ENCODE results near the gene RALGAPA2. TPM values are rescaled to one million over a fixed set of nuclear protein-coding genes. Genes with fewer than 3 reads are reported as not detected.

The RALGAPA2 gene
- total RNA-seq, 1 experiment from 2014 or later, result 26.3 TPM

DNA sequence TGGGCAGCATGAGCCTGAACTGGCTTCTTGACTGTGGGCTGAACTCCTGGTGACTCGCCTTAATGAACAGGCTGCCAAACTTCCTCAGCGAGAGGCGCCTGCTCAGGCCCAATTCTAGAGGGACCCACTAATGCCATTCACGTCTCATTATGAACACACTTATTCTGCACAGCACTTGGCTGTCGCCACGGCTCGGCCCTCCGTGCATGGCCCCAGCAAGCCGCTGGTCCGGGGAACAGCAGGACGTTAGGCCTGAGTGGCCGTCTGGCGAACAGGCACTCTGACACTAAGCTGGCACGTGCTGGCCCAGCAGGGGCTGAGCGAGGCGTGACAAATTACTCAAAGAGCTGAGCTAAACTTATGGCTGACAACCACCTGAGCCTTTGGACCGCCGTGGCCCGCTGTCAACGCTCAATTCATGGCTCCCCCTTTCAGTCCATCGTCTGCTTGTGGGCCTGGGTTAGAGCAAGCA lies 298.6 kb downstream of the RALGAPA2 start:
- TF ChIP-seq, protein P1, sequence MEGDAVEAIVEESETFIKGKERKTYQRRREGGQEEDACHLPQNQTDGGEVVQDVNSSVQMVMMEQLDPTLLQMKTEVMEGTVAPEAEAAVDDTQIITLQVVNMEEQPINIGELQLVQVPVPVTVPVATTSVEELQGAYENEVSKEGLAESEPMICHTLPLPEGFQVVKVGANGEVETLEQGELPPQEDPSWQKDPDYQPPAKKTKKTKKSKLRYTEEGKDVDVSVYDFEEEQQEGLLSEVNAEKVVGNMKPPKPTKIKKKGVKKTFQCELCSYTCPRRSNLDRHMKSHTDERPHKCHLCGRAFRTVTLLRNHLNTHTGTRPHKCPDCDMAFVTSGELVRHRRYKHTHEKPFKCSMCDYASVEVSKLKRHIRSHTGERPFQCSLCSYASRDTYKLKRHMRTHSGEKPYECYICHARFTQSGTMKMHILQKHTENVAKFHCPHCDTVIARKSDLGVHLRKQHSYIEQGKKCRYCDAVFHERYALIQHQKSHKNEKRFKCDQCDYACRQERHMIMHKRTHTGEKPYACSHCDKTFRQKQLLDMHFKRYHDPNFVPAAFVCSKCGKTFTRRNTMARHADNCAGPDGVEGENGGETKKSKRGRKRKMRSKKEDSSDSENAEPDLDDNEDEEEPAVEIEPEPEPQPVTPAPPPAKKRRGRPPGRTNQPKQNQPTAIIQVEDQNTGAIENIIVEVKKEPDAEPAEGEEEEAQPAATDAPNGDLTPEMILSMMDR (IDR thresholded peaks at IDR 0.05; ENCODE audit: unreplicated experiment), result no peak
- no peak overlapping the region for H3K27ac Mint-ChIP-seq (ENCODE audit: unreplicated experiment)
- H3K4me3 Mint-ChIP-seq (ENCODE audit: low read depth, unreplicated experiment), result no peak overlapping the region
- H3K4me1 Mint-ChIP-seq (ENCODE audit: low read depth, unreplicated experiment), result no peaks in the 10 kb centered on the region
- no peaks in the 10 kb centered on the region for H3K36me3 Mint-ChIP-seq (ENCODE audit: insufficient read depth, unreplicated experiment)
- H3K9me3 Mint-ChIP-seq (ENCODE audit: low read depth, unreplicated experiment), result no peaks in the 10 kb centered on the region
- no peaks in the 10 kb centered on the region for H3K27me3 Mint-ChIP-seq (ENCODE audit: unreplicated experiment)
- no TSS peak for BruUV-seq (replicated peaks)
- no peak for DNase-seq
- CTCF ChIA-PET, result no interaction called here
- intact Hi-C loops (cut with micrococcal nuclease; ENCODE audit: unreplicated experiment), result no loop called here

DNA sequence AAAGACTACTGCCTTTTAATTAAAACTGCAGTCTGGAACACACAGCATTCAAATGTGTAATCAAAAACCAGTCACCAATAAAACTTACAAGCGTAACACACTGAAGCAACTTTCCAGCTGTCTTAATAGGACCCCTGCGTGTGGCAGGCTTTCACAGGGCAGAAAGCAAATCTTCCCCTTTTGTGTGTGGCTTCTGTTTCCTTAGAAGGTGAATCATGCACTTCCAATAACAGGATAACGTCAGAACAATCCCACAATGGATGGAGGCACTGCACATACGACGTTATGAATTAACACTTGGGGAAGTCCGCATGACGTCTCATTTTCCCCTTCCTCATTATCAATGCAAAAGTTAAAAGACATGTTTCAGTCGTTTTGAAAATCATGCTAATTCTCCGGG lies 299.7 kb downstream of the RALGAPA2 start:
- Mint-ChIP-seq H3K4me3 (ENCODE audit: low read depth, unreplicated experiment) (no peak overlapping the region), H3K36me3 (ENCODE audit: insufficient read depth, unreplicated experiment) (no peaks in the 10 kb centered on the region), H3K27me3 (ENCODE audit: unreplicated experiment) (no peaks in the 10 kb centered on the region), H3K4me1 (ENCODE audit: low read depth, unreplicated experiment) (no peaks in the 10 kb centered on the region), H3K9me3 (ENCODE audit: low read depth, unreplicated experiment) (no peaks in the 10 kb centered on the region), H3K27ac (ENCODE audit: unreplicated experiment) (no peak overlapping the region)
- BruUV-seq (replicated peaks), result no TSS peak
- TF ChIP-seq, protein P1 (IDR thresholded peaks at IDR 0.05; ENCODE audit: unreplicated experiment), result no peak
- no peak for DNase-seq
- CTCF ChIA-PET, result no interaction called here
- intact Hi-C loops (cut with micrococcal nuclease; ENCODE audit: unreplicated experiment), result no loop called here

DNA sequence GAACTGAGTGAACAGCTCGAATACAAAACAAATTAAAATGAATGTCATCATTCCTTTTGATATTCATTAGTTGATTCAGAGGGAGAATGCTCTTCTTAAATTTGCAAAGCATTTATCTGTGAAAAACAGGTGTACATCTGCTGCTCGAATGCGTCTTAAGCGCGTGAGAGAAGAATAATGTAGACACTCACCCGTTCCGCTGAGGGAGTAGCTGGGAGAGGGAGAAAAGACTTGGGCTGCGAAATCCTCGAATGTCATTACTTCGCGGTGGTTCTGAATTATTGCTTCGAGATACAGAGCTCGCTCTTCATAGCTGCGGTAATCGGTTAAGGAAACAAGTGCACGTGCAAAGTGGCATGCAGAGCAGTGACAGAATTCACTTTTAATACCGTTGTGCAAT lies 300.6 kb downstream of the RALGAPA2 start:
- CTCF ChIA-PET, result no interaction called here

DNA sequence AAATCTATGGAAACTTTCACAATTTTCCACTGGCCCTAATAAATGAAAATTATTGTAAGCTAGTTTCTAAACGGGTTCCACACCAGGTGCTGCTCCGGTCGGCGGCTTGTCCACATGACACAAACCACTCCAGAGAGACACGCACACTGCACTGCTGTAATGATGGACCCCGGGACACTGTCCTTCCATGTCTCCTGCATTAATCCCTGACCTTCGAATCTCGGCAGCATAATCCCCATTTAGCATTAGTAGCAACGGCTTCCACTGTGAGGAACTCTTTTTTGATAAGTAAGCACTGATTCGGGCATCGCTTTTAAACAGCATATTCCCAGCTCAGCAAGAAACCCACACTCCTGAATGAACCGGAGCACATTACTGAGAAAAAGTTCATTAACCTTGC lies 301.0 kb downstream of the RALGAPA2 start:
- Mint-ChIP-seq H3K9me3 (ENCODE audit: low read depth, unreplicated experiment) (no peaks in the 10 kb centered on the region), H3K36me3 (ENCODE audit: insufficient read depth, unreplicated experiment) (no peaks in the 10 kb centered on the region), H3K4me1 (ENCODE audit: low read depth, unreplicated experiment) (no peaks in the 10 kb centered on the region), H3K4me3 (ENCODE audit: low read depth, unreplicated experiment) (no peak overlapping the region), H3K27me3 (ENCODE audit: unreplicated experiment) (no peaks in the 10 kb centered on the region), H3K27ac (ENCODE audit: unreplicated experiment) (no peak overlapping the region)
- BruUV-seq (replicated peaks), result no TSS peak
- TF ChIP-seq, protein P1 (IDR thresholded peaks at IDR 0.05; ENCODE audit: unreplicated experiment), result no peak
- CTCF ChIA-PET, result no interaction called here
- no peak for DNase-seq
- intact Hi-C loops (cut with micrococcal nuclease; ENCODE audit: unreplicated experiment), result no loop called here

More for the DNA sequence above, 300.6 kb downstream of the RALGAPA2 start:
- TF ChIP-seq, protein P1 (IDR thresholded peaks at IDR 0.05; ENCODE audit: unreplicated experiment), result no peak
- Mint-ChIP-seq H3K36me3 (ENCODE audit: insufficient read depth, unreplicated experiment) (no peaks in the 10 kb centered on the region), H3K4me1 (ENCODE audit: low read depth, unreplicated experiment) (no peaks in the 10 kb centered on the region), H3K27ac (ENCODE audit: unreplicated experiment) (no peak overlapping the region), H3K9me3 (ENCODE audit: low read depth, unreplicated experiment) (no peaks in the 10 kb centered on the region), H3K27me3 (ENCODE audit: unreplicated experiment) (no peaks in the 10 kb centered on the region), H3K4me3 (ENCODE audit: low read depth, unreplicated experiment) (no peak overlapping the region)
- intact Hi-C loops (cut with micrococcal nuclease; ENCODE audit: unreplicated experiment), result no loop called here
- DNase-seq, result no peak
- no TSS peak for BruUV-seq (replicated peaks)

Measured in Calu3 (cell line).